Testis (tissue), 3 donors: ENCODE data around the gene SEC14L1. TPM values are rescaled to one million over a fixed set of nuclear protein-coding genes. Genes with fewer than 3 reads are reported as not detected.
A peak's percentile ranks its signal among the peaks of the same experiment; 100 is the strongest.
"Not testable (repeated sequence)": the region's sequence is repeated elsewhere in the genome, so short reads cannot be mapped to it uniquely, and the experiment has no call there.

Experiments used
- DNase-seq: peaks from one replicate; pipeline ENCODE4 v3.0.0-alpha.2; 2019
- H3K27ac ChIP-seq, 2 donors: fragments of 200-600 bp; sonication (generic); one replicate each; pipeline ENCODE4 v1.5.1; 2019
- H3K27me3 ChIP-seq: fragments of 200-600 bp; sonication (generic); one replicate; pipeline ENCODE4 v1.5.1; 2019
- H3K36me3 ChIP-seq: fragments of 200-600 bp; sonication (generic); one replicate; pipeline ENCODE4 v1.5.1; 2017; ENCODE audit warnings: low read depth; ENCODE audit errors: missing control alignments
- H3K4me1 ChIP-seq: fragments of 200-600 bp; sonication (generic); one replicate; pipeline ENCODE4 v1.5.1; 2019
- H3K4me3 ChIP-seq, 2 donors: fragments of 200-600 bp; sonication (generic); one replicate each; pipeline ENCODE4 v1.5.1; 2017 to 2019
- H3K9me3 ChIP-seq: fragments of 200-600 bp; sonication (generic); one replicate; pipeline ENCODE4 v1.5.1; 2017
- CTCF ChIP-seq, 3 experiments: fragments of 450-650 bp in 2 of 3; fragments of 200-600 bp in 1 of 3; sonication (generic) in 1 of 3; IDR thresholded peaks; one replicate each; pipeline ENCODE4 v1.5.1; 2016 to 2019; ENCODE audit warnings: antibody characterized with exemption in 3 of 3, mild to moderate bottlenecking in 2 of 3, moderate library complexity in 1 of 3
- POLR2A ChIP-seq: fragments of 450-650 bp; IDR thresholded peaks from one replicate; pipeline ENCODE4 v1.6.1; 2017; ENCODE audit warnings: antibody characterized with exemption, mild to moderate bottlenecking, moderate library complexity
- WGBS, 2 donors: methylation state at CpG; one replicate each; pipeline ENCODE4 v1.1.5; 2018; 5-methylcytosine and 5-hydroxymethylcytosine counted together
- intact Hi-C: fragments of 100-400 bp; cut with DNase I; formaldehyde crosslinking; loops from one replicate; pipeline ENCODE4 v1.15.1; 2023; ENCODE audit warnings: low total_unique reads
- polyA plus RNA-seq: library from polyadenylated mRNA; stranded (reverse); fragments of 350-450 nt; fragmentation: Illumina TruSeq; extraction: RNeasy Lipid Tissue Mini Kit (QIAGEN cat#74804); gene quantifications from one replicate; pipeline ENCODE4 v1.2.3, GENCODE V29; 2014; ENCODE audit warnings: low read depth, low replicate concordance; ENCODE audit not compliant: insufficient read depth
- total RNA-seq, 2 donors: library from RNA; depleted of rRNA; stranded (reverse); fragments of >200 nt; gene quantifications; one replicate each; pipeline ENCODE4 v1.2.3, GENCODE V29; 2016

Gene SEC14L1
- total and polyA plus RNA-seq, 3 donors from 2014 or later: 143 to 262 (median 240) TPM

GRCh38 chr17:77097631-77098180, 43.1 kb upstream of the SEC14L1 start:
- Histone ChIP-seq H3K27ac (peak overlapping the region; percentile 43 to 77), H3K9me3 (no peaks in the 10 kb centered on the region), H3K4me1 (peaks cover 34% of the 10 kb centered on the region), H3K36me3 (no peaks in the 10 kb centered on the region), H3K4me3 (no peak overlapping the region), H3K27me3 (no peaks in the 10 kb centered on the region)
- intact Hi-C loops: no loop called here
- TF ChIP-seq CTCF (IDR thresholded peaks at IDR 0.05) (no peak), POLR2A (no peak)
- DNase-seq: no peak
- WGBS, 2 donors: 64 to 70% methylated on average over 6 of the region's 6 CpGs

DNA sequence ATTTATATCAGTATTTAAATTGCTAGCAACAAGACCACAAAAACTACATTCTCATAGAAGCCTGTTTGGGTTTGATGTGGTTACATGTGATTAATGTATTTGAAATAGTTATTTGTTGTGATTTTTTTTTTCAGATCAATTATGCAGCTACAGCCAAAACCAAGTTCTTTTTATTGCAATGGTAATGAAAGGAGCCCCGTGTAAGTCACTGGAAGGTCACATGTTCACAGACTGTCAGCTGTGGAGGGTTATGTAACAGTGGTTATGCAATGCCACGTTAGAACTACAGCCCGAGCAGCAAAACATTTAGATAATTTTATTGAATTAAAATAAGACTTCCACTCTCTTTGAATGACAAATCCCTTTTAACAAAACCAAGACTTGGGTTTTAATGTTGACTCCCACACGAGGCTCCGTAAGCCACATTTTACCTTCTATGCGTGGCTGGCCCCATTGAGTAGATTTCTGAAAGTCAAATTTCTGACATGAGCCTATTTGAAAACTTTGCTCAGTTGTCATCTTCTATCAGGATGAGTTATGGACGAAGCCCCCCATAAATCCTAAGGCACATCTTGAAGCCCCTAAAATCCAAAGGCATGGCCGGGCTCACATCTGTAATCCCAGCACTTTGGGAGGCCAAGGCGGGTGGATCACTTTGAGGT, 41.8 kb upstream of the SEC14L1 start:
- intact Hi-C loops: no loop called here
- WGBS, 2 donors: 60 to 70% methylated on average over 9 of the region's 9 CpGs
- peak; percentile 69 for DNase-seq
- H3K36me3 ChIP-seq: no peaks in the 10 kb centered on the region
- no peak overlapping the region for H3K4me3 ChIP-seq
- no peaks in the 10 kb centered on the region for H3K9me3 ChIP-seq
- peak overlapping the region; percentile 46 to 77 for H3K27ac ChIP-seq
- TF ChIP-seq CTCF (IDR thresholded peaks at IDR 0.05) (no peak), POLR2A (no peak)
- H3K4me1 ChIP-seq: peaks cover 34% of the 10 kb centered on the region
- no peaks in the 10 kb centered on the region for H3K27me3 ChIP-seq

GRCh38 chr17:77099997-77100396, 40.8 kb upstream of the SEC14L1 start:
- intact Hi-C loops: no loop called here
- no peaks in the 10 kb centered on the region for H3K36me3 ChIP-seq
- no peaks in the 10 kb centered on the region for H3K27me3 ChIP-seq
- 65 to 67% methylated on average over 15 of the region's 15 CpGs for WGBS, 2 donors
- peak overlapping the region in 1 of 2 donors; percentile 77 for H3K27ac ChIP-seq
- TF ChIP-seq POLR2A (no peak), CTCF (IDR thresholded peaks at IDR 0.05) (no peak)
- peak overlapping the region in 1 of 2 donors; percentile 25 for H3K4me3 ChIP-seq
- peak; percentile 80 for DNase-seq
- H3K9me3 ChIP-seq: no peaks in the 10 kb centered on the region
- peaks cover 34% of the 10 kb centered on the region for H3K4me1 ChIP-seq

DNA sequence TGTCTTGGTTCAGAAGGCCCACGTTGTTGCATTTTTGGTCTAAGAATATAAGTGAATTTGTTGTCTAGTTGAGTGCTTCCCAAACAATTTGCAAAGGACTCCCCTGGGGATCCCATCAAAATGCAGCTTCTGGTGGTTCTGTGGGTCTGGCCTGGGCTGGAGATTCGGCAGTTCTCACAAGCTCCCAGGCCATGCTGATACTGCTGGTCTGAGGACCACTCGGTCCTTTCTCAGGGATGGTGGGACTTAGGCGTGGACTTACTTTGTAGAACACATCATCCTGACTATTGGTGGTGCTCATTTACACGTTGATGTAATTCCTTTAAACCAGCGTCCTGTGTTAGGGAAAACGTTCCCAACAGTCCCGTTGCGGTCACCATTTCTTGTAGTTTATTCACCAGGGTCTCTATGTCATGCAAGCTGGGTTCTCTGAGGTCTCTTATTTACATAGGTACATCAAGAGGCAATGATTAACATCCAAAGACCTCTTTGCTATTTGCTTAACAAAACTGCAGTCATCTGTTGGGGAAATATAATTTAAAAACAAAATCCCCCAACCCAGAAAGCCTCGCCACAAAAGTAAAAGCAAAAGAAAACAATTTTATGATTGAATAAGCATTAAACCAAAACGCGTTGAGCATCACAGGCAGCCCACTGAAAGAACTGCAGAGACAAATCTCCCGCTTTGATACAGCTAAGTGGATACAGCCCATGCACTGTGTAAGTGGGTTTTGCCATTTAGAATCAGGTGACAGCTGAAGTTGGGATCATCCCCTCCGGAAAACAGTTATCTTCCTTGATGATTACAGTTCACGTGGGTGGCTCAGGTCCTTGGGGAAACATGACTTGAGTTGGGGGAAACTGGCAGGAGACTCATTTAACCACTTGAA, 39.0 kb upstream of the SEC14L1 start:
- no peak for DNase-seq
- Histone ChIP-seq H3K4me1 (peaks cover 25% of the 10 kb centered on the region), H3K9me3 (no peaks in the 10 kb centered on the region), H3K36me3 (no peaks in the 10 kb centered on the region), H3K27ac (no peak overlapping the region), H3K4me3 (no peak overlapping the region), H3K27me3 (no peaks in the 10 kb centered on the region)
- TF ChIP-seq CTCF (IDR thresholded peaks at IDR 0.05) (no peak), POLR2A (no peak)
- intact Hi-C loops: no loop called here
- WGBS, 2 donors: 85% methylated on average over 15 of the region's 15 CpGs

GRCh38 chr17:77102411-77103134, 38.2 kb upstream of the SEC14L1 start:
- DNase-seq, H3K9me3 ChIP-seq, intact Hi-C loops, H3K27me3 ChIP-seq, H3K36me3 ChIP-seq, H3K4me3 ChIP-seq, H3K27ac ChIP-seq: not testable (repeated sequence)
- 89 to 94% methylated on average over 7 to 8 of the region's 8 CpGs for WGBS, 2 donors
- H3K4me1 ChIP-seq: peaks cover 17% of the 10 kb centered on the region
